NCI-H345 treated with DMSO at 0.1 percent for 48 hours (cell line): ENCODE measurements around the gene TESMIN.

ENCODE experiments used
- DNase-seq: peaks from one replicate; lab custom pipeline; 2025; ENCODE audit not compliant: unreplicated experiment; lab: John Stamatoyannopoulos, UW

TESMIN gene

GRCh38 chr11:68664141-68664540 lies 87.2 kb downstream of the TESMIN start:
- no peak for DNase-seq

- DNase-seq, result no peak
These were observed 87.8 kb downstream of the TESMIN start for GRCh38 chr11:68663482-68664010.

GRCh38 chr11:68661697-68662603 lies 89.4 kb downstream of the TESMIN start:
- DNase-seq, result no peak

GRCh38 chr11:68661014-68661413 lies 90.3 kb downstream of the TESMIN start:
- DNase-seq, result no peak

- no peak for DNase-seq
These were observed 91.1 kb downstream of the TESMIN start for GRCh38 chr11:68660066-68660810.

GRCh38 chr11:68659158-68659921 lies 92.0 kb downstream of the TESMIN start:
- DNase-seq, result peak; percentile 97

GRCh38 chr11:68658661-68659060 lies 92.7 kb downstream of the TESMIN start:
- no peak for DNase-seq

- no peak for DNase-seq
These were observed 93.2 kb downstream of the TESMIN start for GRCh38 chr11:68658097-68658496.
